HG02610 (cell line): ENCODE measurements around the gene SFTPA2.
"Not testable (repeated sequence)": the region's sequence is repeated elsewhere in the genome, so short reads cannot be mapped to it uniquely, and the experiment has no call there.

Experiments
- ATAC-seq: cut with Tn5 transposase; IDR thresholded peaks from one replicate; pipeline ENCODE4 v1.9.1; 2021; ENCODE audit warnings: mild to moderate bottlenecking, moderate library complexity; ENCODE audit not compliant: unreplicated experiment

SFTPA2 gene

DNA sequence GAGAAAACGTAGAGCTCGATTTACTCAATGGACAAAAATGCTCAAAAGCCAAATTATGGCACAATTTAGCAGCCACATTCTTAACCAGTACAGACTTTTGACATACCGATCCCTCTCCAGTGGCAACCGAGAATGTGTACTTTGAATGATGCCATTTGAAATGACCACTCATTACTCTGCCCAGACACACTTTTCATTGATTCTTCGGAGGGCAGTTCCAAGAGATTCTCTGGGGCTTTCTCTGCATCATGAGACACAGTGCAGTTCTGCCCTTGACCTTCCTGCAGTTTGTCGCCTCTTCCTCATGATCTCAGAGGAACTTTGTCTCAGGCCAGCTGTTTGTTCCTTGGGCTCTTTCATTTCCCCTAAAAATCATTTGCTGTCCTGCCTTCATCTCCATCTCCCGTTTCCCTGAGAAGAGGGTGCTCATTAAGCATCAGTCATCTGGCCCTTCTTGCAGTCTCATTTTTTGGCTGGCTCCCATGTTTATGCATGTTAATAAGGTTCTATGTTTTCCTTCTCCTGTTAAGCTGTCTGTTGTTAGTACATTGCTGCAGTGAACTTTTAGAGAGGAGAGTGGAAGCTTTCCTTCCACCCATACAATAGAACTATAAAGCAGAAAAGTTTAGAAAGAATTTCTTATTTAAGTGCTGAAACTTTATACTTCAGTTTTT, 43.5 kb downstream of the SFTPA2 start:
- not testable (repeated sequence) for ATAC-seq

DNA sequence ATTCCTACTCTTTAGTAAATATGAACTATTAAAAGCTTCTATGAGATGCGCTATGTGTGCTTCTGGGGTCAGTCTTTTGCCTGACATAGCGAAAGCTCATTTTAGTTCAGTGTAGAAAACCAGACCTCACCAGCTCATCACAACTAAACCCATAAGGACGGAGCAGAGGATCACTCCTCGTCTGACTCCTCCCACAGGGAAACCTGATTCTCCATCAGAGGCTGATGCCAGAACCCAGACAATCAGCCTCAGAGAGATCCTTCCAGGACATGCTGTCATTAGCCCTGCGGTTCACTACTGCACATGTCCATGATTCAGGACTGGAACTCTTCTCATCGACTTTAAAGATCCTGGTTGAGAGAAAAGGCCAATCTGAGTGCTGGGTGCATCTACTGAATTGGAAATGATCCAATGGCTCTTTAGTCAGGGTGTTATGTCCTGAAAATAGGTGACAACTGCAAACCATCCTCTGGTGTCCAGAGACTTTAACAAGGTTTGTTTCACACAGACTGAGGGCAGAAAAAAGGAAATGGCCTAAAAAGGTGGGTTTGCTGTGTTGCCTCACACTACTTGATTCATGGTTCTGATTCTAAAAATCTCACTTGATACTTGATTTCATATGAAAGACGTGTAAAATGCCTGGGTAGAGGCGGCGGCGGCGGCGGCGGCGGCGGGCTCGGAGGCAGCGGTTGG, 48.2 kb downstream of the SFTPA2 start, which contains the start of gene EIF5AL1:
Gene EIF5AL1 (plus strand): TSS at position 643 of the 693 bp plus-strand sequence. CDS start 117 bp downstream, outside the sequence.
- ATAC-seq, result not testable (repeated sequence)

DNA sequence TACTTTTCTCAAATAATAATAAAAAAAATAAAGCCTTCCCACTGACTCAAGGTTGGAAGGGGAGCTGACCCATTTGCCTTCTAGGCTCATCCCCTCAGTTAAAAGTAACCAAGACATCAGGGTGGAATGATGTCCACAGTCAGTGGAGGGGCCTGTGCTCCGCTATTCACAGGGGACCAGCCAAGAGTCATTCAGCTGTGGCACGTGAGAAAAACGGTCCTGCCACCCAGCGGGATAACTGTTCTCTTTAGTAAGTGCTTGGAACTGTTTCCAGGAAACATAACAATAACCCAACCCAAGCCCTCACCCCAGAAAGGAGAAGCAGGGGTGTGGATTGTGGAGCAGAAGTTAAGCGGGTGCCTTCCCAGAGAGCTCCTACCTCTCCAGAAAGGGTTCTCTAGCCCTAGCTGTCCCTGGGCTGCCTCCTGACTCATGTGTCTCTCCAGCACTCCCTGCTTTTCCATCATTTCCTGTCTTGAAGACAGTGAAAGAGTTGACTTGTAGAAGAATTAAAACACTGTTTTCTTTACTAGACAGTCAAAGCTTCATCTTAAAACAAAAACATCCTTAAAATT, 50.2 kb downstream of the SFTPA2 start:
- not testable (repeated sequence) for ATAC-seq

DNA sequence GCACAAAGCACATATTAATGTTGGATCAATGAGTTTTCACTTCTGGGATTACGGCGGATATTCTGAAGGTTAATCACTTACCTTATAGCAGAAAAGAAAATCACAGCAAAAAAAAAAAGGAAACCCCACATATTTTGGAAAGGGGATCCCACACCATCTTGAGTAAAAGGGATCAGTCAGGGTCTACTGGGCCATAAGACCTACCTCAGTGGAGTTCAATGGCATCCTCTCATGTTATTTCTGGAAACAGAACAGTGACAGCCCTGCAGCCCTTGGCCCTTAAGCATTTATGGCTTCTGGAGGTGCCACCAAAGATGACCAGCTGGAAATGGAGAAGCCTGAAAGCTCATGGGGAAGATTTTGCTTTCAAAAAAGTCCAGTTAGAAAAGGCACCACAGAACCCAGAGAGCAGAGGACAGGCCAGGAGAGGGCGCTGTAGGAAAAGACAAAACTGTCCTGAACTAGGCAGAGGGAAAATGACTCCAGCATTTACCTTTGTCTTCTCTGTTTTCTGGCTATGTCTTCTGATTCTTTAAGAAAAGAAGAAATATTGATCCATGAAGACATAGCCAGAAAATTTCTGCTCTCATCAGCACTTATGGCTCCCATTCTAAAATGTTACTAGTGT, 50.8 kb downstream of the SFTPA2 start:
- ATAC-seq, result not testable (repeated sequence)

DNA sequence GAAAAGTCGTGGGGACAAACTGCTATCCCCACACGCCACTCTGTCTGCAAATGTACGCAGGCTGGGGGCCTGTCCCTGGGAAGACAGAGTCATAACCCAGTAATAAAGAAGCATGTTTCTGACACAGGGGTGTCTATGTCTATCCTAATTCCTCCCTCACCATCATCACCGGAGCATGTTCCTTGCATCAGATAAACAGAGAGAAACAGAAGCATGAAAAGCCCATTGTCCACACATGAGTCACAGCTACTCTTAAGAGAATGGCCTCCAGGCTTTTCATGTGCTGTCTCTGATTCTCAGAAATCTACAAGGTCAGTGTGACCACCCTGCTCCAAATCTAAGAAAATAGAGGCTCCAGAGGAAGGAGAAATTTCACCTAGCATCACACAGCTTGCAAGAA, 52.0 kb downstream of the SFTPA2 start:
- ATAC-seq, result not testable (repeated sequence)

DNA sequence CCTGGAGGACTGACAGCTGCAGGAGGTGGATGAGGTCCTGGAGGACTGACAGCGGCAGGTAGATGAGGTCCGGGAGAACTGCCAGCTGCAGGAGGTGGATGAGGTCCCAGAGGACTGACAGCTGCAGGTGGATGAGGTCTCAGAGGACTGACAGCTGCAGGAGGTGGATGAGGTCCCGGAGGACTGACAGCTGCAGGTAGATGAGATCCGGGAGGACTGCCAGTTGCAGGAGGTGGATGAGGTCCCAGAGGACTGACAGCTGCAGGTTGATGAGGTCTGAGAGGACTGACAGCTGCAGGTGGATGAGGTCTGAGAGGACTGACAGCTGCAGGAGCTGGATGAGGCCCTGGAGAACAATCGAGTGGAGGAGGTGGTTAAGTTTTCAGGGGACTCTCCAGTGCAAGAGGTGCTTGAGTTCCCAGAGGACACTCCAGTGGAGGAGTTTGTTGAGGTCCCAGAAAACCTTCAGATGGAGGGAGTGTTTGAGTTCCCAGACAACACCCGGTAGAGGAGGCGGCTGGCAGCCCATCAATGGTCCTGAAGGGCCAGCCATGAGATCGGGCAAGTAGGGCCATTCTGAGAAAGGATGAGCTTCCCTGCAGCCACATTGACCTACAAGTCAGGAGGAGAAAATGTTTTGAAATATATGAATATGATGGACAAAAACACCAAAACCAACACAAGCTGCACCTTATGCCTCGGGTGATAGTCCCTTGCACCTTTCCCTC, 52.6 kb downstream of the SFTPA2 start:
- no peak for ATAC-seq
